Renal cortex interstitium (tissue), 11 donors: Measurements from ENCODE around the gene RTRAF. TPM values are rescaled to one million over a fixed set of nuclear protein-coding genes. Genes with fewer than 3 reads are reported as not detected.

Experiments
- DNase-seq, 11 donors: peaks; one replicate each; pipeline ENCODE4 v3.0.0-alpha.2; 2013; ENCODE audit warnings: low read depth in 9 of 11, low spot score in 4 of 11; ENCODE audit errors: extremely low read depth in 1 of 11
- polyA plus RNA-seq, 3 donors: library from polyadenylated mRNA; unstranded; fragments of 120-200 nt; gene quantifications; one replicate each; pipeline ENCODE4 v1.2.1, GENCODE V29; 2013; ENCODE audit not compliant: insufficient read length in 3 of 3

RTRAF gene
- polyA plus RNA-seq, 3 donors, result 235 to 328 (median 306) TPM

GRCh38 chr14:52039124-52039815 is 49.9 kb downstream of the RTRAF start:
- no peak for DNase-seq

GRCh38 chr14:52040598-52040997 is 51.3 kb downstream of the RTRAF start:
- no peak for DNase-seq

- DNase-seq, result no peak
These were observed 53.3 kb downstream of the RTRAF start for GRCh38 chr14:52042371-52043289.

GRCh38 chr14:52043690-52044089 is 54.3 kb downstream of the RTRAF start:
- no peak for DNase-seq

GRCh38 chr14:52044791-52045522 is 55.6 kb downstream of the RTRAF start:
- DNase-seq, result no peak

- no peak for DNase-seq
These were observed 57.1 kb downstream of the RTRAF start for GRCh38 chr14:52046376-52046917.

- no peak for DNase-seq
These were observed 58.8 kb downstream of the RTRAF start for GRCh38 chr14:52048116-52048515.

GRCh38 chr14:52048641-52049204 is 59.4 kb downstream of the RTRAF start:
- DNase-seq, result no peak

GRCh38 chr14:52049271-52049670 is 59.9 kb downstream of the RTRAF start:
- DNase-seq, result no peak

- DNase-seq, result no peak
These were observed 60.6 kb downstream of the RTRAF start for GRCh38 chr14:52049721-52050588.

- DNase-seq, result no peak
These were observed 61.9 kb downstream of the RTRAF start for GRCh38 chr14:52051251-52051650.

- DNase-seq, result no peak
These were observed 62.5 kb downstream of the RTRAF start for GRCh38 chr14:52051871-52052270.

GRCh38 chr14:52052288-52052943 is 63.1 kb downstream of the RTRAF start:
- DNase-seq, result no peak

GRCh38 chr14:52053044-52053443 is 63.7 kb downstream of the RTRAF start:
- no peak for DNase-seq

- DNase-seq, result no peak
These were observed 65.3 kb downstream of the RTRAF start for GRCh38 chr14:52054678-52055077.

- DNase-seq, result no peak
These were observed 65.8 kb downstream of the RTRAF start for GRCh38 chr14:52055167-52055566.

GRCh38 chr14:52058341-52058740 is 69.0 kb downstream of the RTRAF start:
- no peak for DNase-seq

- DNase-seq, result no peak
These were observed 70.3 kb downstream of the RTRAF start for GRCh38 chr14:52059649-52060048.
